Retina (tissue), 1 donor: ENCODE data around the gene PPM1J.

Source experiments
- DNase-seq: peaks from one replicate; pipeline ENCODE4 v3.0.0-alpha.2; 2016

PPM1J gene

DNA sequence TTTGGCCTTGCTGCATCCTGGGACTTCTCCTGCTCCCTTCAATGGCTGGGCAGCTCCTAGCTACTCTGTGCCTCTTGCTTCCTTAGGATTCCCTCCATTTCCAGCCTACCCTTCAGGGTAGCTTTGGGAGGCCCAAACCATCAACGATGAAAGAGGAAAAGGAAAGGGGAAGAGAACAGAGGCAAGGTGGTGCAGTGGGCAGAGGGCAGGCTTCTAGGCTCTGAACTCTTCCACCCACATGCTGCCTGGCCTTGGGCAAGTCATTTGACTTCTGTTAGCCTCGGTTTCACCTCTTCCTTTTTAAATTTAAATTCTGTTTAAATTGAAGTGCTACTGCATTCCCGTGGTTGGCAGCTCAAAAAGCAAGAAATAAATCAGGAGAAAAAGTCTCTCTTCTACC, 5.7 kb upstream of the PPM1J start:
- DNase-seq, result no peak

DNA sequence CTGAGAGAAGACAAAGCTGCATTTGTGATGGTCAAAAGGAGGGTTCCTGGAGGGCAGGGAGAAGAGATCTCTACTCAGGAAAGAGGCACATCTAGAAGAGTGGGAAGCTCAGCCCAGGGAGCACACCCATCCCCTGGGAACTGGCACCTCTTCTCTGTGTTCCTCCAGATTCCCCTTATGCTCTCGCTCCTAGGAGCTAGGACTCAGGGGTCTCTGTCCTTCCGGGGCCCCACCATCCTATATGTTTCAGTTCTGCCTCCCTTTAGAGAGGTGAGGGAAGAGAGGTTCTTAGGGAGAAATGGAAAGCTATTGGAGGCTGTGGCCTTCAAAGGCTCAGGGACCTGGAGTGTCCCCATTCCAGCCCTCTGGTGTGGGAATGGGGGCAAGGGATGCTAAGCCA, 4.6 kb upstream of the PPM1J start:
- DNase-seq, result no peak

DNA sequence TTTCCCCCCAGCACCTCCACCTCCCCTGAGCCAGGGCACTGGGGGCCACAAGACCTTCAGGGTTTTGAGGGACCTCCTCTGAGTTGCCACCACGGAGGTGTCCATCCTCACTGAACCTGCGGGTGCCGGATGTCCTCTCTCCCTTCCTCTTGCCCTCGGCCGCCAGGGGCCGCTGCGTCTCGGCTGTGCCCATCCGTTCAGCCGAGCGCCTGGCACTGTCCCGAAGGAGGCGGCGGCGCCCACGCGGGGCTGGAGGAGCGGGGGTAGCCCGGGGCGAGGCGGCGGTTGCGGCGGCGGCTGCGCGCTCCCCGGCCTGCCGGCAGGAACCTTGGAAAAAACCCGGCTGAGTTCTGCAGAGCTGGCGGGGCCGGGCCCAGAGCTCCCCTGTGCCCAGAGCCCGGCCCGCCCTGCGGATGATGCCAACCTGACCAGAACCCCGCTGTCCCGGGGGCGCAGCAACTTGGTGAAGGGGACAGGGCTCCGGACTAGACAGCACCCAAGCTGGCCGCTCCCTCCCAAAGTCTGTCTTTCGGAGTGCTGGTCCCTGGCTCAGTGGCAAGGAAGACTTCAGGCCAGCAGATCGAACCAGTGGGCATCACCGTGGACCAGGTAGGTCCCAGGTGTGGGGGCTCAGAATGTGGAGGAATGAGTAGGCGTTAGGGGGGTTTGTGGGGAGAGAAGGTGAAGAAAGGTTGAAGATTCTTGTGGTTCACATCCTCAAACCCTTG, 3.7 kb upstream of the PPM1J start:
- peak; percentile 78 for DNase-seq

DNA sequence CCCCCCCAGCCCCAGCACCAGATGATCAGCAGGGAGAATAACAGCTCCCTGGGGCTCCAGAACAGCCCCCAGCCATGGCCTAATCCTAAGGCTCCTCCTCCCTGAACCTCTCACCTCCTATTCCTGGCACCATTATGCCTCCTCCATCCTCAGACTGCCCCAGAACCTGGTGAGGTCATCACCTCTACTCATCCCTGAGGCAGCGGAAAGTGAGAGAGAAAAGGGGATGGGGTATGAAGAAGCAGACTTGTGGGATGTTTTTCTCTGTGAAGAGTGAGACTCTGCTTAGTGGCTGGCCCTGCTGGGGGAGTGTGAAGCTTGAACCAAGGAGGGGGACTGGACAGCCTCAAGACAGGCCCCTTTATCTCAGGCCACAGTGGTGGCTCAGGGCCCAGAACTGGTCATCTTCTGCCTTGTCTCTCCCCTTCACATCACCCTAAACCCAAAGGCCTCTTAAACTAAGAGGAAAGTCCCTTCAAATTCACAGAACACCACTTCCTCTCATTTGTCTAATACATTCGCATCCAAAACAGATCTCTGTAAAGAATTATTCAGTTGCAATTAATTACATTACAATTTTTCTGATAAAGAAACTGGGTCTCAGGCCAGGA, 2.2 kb upstream of the PPM1J start:
- no peak for DNase-seq

DNA sequence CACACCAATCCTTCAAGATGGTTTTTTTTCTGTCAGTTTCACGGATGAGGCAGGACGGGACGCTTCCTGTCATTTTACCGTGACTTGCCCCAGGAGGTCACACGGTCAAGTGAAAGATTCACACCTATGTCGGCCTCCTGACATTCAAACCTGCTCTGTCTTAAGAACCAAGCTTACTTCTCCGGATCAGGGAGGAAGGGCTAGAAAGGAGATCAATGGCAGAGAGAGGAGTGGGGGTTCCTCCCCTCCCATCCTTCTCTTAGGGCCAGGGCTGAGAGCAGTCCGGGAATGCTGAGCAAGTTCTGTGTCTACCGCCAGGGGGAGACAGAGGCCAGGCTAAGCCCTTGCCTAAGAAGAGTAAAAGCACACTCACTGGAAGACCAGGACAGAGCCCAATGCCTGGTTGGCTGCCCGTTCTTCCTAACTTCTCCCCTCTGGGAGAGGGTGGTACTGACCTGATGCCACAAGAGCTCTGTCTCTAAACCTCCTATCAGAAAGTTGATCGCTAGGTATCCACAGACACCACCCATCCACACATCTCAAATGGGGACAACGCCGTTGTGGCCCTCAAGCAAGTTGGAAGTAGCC, 1.1 kb upstream of the PPM1J start:
- DNase-seq, result peak; percentile 93

DNA sequence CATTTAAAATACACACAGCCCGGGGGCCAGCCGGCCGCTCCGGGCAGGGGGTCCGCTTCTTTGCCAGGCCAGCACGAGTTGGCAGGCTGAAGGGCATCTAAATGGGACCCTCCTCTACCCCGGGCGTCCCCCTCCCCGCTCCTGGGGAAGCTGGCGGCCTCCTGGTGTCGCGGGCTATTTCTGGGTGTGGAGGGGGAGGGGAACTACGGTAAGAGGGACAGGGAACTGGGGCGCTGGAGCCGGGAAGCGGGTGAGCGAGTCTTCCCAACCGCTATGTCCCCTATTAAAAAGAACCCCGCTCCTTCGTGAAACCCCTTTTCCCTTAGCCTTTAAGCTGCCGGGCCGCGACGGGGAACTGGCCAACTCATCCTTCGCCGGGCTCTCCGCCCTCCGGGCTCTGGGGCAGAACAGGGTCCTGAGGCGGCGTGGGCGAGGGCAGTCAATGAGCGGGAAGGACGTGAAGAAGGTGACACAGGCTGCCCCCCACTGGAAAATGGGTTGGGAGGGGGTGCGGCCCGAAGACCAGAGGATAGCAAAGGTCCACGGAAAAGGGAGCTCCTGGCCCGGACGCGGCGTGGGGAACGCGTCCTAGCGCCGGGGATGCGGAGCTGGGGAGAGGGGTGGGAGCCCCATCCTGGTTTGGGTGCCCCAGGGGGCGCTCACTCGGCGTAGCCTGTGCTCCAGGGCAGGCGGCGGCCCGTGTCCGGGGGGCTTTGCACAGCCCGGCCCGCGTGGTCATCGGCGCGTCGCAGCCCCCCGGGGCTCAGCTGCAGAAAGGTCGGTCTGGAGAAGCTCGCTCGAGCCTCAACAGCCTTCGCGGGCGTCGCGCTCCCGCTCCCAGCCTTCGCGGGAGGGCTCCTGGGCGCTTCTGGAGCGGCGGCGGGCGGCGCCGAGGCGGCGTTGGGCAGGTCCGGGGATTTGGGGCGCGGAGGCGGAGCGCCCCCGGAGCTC, 544 bp downstream of the PPM1J start:
- DNase-seq, result peak; percentile 86

DNA sequence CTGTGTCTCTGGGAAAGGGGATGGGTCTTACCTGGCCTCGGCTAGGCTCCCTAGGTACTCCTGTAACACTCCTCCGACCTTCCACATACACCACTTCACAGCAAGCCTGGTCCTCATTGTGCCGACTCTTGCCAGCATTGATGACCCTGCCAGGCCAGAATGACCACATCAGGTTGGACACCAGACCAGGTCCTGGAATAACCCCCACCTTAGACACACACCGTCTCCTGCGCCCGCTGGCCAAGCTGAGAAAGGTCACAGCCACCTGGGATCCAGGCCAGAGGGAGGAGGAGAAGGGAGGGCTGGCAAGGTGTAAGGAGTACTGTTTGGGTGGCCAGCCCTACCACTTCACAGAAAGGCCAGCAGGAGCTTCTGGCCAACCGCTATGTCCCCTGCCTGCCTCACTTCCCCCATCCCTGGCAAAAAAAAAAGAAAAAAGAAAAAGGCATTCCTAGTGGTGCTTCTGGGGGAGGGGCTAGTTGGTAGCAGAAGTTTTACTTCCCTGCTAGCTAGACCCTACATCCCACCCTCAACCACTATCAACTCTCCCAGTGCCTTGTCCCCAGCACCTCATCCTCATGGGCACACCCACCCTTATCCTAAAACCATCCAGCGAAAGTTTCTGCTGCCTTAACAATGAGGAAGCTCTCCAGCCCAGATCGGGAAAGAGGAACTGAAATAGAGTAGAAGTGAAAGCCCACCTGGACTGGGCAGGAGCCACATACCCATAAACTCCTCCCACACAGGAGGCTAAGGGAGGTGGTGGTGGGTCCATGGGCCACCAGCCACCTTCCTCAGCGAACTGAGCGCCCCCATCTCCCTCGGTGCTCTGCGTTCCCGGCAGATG, 1.4 kb downstream of the PPM1J start:
- no peak for DNase-seq

DNA sequence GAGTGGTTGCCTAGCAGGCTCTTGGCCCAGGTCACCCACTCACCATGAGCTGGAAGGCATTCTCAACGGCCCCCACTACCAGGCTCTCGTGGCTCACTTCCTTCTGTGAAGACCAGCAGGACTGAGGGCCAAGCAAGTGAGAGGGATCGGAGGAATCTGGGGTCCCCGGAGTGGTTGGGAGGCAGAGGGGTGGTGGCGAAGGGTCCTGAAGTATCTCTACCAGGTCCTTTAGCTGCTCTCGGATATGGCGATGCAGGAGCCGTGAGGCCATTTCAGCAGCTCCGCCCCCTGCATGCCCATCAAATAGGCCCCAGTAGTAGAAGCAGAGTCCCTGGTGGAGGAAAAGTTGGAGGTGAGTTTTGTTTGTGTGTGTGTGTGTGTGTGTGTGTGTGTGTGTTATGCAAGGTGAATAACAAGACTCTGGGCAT, 2.4 kb downstream of the PPM1J start:
- no peak for DNase-seq

DNA sequence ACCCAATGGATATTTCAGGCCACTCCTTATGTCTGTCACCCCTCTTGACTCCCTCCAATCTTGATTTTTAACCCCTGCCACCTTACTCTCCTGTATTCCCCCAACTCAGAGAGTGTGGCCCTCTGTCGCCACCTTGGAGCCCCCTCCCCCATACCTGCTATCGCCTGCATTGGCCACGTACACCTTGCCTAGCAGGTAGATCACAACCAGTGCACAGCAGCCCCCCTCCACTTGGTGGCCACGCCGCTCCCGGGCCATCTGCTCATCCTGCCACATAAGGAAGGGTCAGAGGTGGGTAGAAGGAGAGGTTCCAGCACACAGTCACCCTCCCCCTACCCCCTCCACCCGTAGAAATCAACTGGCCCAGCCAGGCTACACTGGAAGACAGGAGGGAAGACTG, 2.9 kb downstream of the PPM1J start:
- DNase-seq, result no peak

DNA sequence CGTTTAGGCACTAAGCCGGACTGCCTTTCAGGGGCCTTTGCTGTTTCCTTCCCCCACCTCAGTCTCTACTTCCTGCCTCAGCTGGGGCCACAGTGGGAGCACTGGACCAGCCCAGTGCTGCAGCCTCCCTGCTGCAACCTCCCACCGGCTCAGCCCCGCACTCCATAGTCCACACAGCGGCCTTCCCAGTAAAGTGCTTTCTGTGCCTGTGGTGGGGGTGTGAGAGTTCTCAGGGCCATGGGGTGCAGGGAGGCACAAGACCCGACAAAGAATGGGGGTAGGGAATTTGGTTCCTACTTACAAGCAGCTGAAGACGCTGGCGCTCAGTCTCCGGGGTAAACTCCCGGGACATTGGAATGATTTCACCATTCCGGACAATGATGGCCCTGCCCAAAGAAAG, 3.5 kb downstream of the PPM1J start:
- DNase-seq, result no peak

DNA sequence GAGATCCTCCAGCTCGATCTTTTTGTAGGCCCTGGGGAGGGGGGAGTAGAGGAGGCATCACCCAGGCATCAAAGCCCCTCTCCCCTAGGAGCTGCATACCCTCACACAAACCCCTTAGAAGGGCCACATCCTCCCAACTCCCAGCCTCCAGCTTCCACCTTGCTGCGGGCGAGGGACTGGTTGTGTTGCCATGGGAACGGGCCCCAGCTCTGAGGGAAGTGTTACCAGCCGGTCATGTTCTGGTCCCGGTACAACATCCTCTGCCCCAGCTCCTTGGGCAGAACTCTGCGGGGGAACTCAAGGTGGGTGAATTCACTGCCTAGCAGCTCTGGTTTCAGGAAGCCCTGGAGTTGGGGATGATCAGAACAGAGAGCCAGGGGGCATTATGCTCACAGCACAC, 4.1 kb downstream of the PPM1J start:
- DNase-seq, result no peak

DNA sequence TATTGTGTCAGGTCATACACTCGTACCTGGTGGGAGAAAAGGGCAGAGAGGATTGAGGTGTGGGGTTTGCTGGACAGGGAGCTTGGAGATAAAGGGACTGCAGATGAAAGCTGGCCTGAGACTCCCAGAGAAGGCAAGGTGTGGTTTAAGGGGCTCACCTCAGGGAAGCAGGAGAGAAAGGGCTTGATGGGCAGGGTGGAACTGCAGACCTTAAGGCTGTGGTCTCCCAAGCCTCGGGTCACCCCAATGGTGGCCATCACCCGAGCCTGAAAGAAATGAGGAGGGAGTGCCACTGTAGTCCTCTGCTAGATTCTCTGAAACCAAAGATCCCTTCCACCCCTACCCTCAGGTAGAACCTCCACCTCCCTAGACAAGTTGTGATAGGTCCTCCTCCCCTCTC, 4.5 kb downstream of the PPM1J start:
- DNase-seq, result no peak

DNA sequence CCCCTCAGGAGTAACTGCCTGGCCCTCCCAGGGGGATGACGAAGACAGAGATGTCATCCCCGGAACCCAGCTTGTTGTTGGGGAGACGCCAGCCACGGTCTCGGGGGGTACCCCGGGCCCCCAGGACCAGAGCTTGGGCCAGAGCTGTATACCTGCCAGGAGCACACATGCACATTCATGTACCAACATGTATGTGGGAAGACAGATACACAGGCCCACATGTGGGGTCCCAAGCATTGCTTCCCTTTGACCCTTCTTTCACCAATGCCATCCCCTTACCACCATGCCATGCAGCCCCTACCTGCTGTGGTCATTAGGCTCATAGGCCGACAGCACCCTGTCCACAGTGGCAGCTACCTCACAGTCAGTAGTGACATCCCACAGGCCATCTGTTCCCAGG, 5.0 kb downstream of the PPM1J start:
- no peak for DNase-seq

DNA sequence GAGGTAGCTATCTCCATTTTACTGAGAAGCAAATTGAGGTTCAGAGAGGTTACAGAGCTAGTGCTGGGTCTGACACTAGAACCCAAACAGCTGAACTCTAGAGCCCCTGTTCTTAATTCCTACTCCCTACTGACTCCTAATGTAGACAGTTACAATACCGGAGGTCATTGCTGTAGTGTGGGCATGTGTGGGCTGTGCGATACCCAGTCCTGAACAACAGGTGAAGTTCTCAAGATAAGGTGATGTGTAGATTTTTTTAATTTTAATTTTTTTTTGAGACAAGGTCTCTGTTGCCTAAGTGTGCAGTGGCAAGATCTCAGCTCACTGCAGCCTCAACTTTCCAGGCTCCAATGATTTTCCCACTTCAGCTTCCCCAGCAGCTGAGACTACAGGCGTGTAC, 6.6 kb downstream of the PPM1J start:
- DNase-seq, result no peak

DNA sequence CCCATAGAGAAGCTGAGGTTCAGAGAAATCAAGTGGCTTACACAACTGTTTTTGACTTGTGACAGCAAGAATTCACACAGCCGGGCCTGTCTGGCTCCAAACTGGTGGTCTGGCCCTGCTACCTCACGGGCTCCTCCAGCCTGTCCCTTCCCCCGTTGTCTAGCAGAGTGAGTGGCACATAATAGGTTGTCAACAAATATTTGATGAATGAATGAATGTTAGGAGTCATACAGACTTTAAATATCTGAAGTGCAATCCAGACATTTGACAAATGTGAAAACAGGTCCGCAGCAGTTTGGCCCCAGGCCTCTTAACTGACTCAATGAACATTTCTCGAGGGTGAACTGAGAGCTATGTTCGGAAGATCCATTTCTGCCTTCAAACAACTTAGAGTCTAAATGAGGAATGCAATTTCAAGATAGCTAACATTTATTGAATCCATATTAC, 7.1 kb downstream of the PPM1J start:
- no peak for DNase-seq

DNA sequence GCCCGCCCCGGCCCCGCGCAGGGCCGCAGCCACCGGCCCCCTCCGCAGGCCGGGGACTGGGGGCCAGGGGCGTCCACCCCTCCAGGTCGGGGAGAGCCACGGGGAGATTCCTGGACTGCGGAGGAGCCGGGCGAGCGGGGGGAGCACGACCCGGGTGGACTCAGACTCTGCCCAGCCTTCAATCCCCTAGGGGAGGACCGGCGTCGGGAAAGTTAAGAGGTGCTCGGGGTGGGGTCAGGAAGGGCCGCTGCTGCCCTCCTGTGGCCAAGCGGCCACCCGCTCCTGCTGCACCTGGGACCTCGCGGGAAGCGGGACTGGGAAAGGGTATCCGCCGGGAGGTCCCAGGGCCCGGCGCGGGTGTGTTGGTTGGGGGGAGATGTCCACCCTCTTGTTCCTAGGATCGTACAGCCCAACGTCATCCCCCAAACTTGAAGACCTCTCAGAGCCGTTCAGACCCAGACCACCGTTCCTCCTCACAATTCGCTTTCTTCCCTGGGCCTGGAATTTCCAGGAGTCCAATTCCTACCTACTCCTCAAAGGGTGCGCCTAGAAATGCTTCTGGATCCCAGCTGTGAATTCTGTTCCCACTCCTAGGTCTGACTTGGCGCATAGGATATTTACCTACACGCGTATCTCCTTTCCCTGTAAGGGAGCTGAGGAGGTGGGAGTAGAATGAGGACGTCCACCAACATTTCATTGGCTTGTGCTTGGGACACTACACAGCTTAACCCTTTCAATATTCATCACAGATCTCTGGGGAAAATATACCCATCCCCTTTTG, 7.7 kb downstream of the PPM1J start:
- peak; percentile 94 for DNase-seq

DNA sequence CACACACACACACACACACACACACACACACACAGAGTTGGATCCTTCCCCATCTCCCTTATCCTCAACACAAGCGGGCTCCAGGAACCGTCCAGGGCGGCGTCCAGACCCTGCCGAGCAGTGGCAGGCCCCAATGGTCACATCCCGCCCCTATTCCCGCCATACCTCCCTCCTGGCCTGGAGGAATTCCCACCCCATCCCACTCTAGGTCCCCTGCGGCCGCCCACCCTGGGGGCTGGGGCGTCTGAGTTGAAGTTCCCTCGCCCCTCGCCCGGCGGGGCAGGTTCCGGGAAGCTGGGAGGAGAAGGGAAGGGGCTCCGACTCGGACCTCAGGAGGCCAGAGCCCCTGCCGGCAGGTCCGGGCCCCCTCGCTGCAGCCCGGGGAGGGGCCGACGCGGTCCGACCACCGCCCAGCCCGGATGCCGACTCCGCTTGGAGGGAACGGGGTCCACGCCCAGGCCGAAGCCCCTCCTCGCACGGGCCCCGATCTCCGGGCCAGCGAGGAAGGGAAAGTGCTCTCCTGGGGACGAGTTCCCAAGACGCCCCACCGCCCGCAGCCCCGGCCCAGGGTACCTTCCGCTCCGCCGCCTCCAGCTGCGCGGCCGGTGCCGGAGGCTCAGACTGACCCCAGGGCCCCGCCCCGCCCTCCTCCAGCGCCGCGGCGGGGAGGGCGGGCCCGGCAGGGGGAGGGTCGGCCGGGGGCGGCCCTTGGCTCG, 8.5 kb downstream of the PPM1J start, which contains the start of gene RHOC:
Gene RHOC (minus strand): TSS at position 623 of the 716 bp plus-strand sequence. CDS start 3,328 bp downstream, outside the sequence.
- DNase-seq, result peak; percentile 79

DNA sequence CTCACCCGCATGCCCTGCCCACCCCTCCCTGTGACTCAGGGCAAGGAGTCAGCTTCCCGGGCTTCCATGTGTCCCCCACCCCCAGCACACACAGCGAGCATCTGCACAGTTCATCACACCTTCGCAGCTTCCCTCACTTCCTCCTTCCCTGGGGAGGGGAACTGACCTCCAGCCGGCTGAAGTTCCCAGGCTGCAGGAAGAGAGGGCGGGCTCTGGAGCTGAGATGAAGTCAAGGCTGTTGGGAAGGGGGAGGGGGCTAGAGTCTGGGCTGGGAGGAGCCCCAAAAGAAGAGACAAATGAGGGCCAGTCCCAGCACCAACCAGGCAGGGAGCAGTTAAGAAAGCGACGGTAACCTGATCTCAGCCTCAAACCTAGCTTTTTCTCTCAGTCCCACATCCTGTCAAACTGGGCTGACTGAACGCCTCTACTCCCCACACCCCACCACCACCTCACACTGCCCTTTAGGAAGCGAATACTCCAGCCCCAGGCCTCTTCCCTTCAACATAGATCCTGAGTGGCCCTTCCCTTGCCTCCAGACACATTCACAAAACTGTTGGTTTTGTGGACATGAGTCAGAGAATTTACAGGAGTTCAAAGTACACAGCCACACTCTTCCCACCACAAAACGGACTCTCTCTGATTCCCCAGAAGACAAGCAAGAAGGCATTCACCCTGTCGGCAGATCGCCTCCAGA, 10.1 kb downstream of the PPM1J start:
- DNase-seq, result peak; percentile 76

DNA sequence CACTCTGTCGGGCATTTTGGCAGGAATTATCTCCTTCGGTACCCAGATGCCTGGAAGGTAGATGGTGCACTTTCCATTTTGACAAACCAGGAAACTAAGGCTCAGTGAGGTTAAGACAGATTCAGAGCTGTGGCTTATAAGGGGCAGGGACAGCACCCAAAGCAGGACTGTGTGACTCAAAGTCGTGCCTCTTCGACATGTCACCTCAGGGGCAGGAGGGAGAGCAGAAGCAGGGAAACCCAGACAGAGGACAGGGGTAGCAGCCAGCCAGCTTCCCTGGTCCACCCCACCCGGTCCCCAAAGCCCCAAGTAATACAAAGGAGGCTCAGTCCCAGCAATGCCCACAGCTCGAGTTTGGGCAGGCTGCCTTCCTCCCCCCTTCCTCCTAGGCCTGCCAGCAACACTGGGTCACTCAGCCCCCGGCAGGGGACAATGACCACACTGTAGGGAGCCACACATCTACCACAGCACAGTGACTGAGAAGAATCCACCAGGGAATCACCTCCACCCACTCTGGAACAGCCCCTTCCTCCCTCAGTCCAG, 10.7 kb downstream of the PPM1J start:
- DNase-seq, result no peak

DNA sequence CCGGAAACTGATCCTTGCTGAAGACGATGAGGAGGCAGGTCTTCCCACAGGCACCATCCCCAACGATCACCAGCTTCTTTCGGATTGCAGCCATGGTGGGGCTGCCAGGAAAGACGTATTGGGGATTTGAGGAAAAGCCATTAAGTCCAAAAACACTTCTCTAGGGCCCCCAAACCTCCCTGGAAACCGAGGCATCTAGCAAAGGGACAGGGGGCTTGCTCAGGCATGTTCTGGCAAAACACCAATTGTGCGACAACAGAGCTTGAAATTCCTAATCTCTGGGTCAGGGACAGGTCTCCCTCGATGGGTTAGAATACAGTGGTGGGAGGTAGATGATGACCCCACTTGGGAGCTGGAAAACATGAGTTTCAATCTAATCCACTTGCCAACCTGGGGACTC, 11.4 kb downstream of the PPM1J start:
- DNase-seq, result no peak
